Measurements from ENCODE around the gene MTUS2.

DNA sequence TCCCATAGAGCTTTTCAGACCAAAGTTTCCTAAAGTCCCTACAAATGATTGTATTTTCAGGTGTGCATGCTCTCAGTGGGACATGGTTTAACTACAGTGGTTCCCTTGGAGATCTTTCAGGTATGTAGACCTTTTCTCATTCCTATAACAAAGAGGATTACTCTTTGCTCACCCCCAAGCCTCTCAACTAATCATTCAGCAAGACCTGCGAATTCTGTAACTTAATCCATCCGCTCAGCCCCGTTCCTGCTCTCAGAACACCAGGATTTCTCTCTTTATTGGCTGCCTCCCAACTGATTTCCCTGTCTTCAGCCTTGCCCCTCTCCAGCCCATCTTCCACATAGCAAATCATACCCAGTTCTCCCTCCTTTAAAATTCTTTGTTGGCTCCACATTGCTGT is 253.6 kb downstream of the MTUS2 start:
- TF ChIP-seq, protein P1, sequence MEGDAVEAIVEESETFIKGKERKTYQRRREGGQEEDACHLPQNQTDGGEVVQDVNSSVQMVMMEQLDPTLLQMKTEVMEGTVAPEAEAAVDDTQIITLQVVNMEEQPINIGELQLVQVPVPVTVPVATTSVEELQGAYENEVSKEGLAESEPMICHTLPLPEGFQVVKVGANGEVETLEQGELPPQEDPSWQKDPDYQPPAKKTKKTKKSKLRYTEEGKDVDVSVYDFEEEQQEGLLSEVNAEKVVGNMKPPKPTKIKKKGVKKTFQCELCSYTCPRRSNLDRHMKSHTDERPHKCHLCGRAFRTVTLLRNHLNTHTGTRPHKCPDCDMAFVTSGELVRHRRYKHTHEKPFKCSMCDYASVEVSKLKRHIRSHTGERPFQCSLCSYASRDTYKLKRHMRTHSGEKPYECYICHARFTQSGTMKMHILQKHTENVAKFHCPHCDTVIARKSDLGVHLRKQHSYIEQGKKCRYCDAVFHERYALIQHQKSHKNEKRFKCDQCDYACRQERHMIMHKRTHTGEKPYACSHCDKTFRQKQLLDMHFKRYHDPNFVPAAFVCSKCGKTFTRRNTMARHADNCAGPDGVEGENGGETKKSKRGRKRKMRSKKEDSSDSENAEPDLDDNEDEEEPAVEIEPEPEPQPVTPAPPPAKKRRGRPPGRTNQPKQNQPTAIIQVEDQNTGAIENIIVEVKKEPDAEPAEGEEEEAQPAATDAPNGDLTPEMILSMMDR (IDR thresholded peaks at IDR 0.05 in 8 of 11, conservative IDR thresholded peaks at IDR 0.05 in 3 of 11), result no peak
- no peak for TF ChIP-seq POLR2A (IDR thresholded peaks at IDR 0.05)
